GM21447 (cell line): ENCODE measurements around the gene USP7.

Source experiments
- ATAC-seq: cut with Tn5 transposase; IDR thresholded peaks from one replicate; pipeline ENCODE4 v1.9.1; 2021; ENCODE audit not compliant: unreplicated experiment

USP7 gene

GRCh38 chr16:8865145-8865882 lies 98.4 kb downstream of the USP7 start:
- no peak for ATAC-seq

- ATAC-seq, result no peak
Observed at GRCh38 chr16:8864480-8865110, 99.1 kb downstream of the USP7 start.

GRCh38 chr16:8863594-8864424 lies 99.9 kb downstream of the USP7 start:
- ATAC-seq, result no peak

GRCh38 chr16:8862309-8863130 lies 101.2 kb downstream of the USP7 start:
- ATAC-seq, result no peak

- no peak for ATAC-seq
Observed at GRCh38 chr16:8861563-8862308, 102.0 kb downstream of the USP7 start.

GRCh38 chr16:8859913-8860881 lies 103.5 kb downstream of the USP7 start:
- no peak for ATAC-seq

- no peak for ATAC-seq
Observed at GRCh38 chr16:8858994-8859912, 104.5 kb downstream of the USP7 start.

- no peak for ATAC-seq
Observed at GRCh38 chr16:8855972-8856371, 107.7 kb downstream of the USP7 start.

GRCh38 chr16:8855051-8855786 lies 108.5 kb downstream of the USP7 start:
- ATAC-seq, result no peak

- no peak for ATAC-seq
Observed at GRCh38 chr16:8854298-8854948, 109.3 kb downstream of the USP7 start.

- no peak for ATAC-seq
Observed at GRCh38 chr16:8853611-8854010, 110.1 kb downstream of the USP7 start.

GRCh38 chr16:8853150-8853549 lies 110.6 kb downstream of the USP7 start:
- ATAC-seq, result no peak

GRCh38 chr16:8852534-8852933 lies 111.2 kb downstream of the USP7 start:
- no peak for ATAC-seq

GRCh38 chr16:8851761-8852403 lies 111.8 kb downstream of the USP7 start:
- no peak for ATAC-seq

- no peak for ATAC-seq
Observed at GRCh38 chr16:8850279-8850885, 113.3 kb downstream of the USP7 start.

GRCh38 chr16:8849411-8850011 lies 114.2 kb downstream of the USP7 start:
- ATAC-seq, result no peak
